Medulla oblongata (tissue), 1 donor: Measurements from ENCODE around the gene MYO1G.
A peak's percentile ranks its signal among the peaks of the same experiment; 100 is the strongest.
"Not testable (repeated sequence)": the region's sequence is repeated elsewhere in the genome, so short reads cannot be mapped to it uniquely, and the experiment has no call there.

Experiments used
- DNase-seq: peaks from one replicate; pipeline ENCODE4 v3.0.0-alpha.2; 2015; ENCODE audit errors: extremely low spot score

Gene MYO1G

DNA sequence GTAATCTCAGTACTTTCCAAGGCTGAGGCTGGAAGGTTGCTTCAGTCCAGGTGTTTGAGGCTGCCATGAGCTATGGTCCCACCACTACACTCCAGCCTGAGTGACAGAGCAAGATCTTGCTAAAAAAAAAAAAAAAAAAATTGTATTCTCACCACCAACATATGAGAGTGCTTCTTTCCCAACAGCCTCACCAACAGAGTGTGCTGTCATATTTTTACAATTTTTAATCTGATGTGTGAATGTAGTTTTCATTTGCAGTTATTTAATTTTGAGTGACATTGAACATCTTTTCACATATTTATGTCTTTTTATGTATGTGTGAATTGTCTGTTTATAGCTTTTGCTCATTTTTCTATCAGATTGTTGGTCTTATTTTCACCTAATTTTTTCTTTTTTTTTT lies 35.2 kb downstream of the MYO1G start:
- DNase-seq: no peak

DNA sequence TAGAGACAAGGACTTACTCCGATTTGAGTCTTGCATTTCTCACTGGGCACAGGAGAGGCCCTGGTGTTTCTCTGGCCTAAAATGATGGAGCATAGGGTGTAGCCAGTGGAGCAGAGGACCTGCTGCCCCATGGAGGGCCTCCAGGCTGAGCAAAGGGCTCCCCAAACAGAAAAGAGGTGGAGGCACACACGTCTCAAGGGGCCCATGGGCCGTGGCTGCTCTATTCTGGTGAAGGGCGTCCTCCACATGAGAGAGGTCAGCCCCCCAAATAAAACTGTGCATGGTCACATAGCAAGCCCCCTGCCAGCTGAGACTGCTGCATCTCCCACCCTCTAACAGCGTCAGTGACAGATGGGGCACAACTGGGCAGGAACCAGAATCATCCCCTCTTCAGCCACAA lies 41.4 kb downstream of the MYO1G start:
- DNase-seq: no peak

DNA sequence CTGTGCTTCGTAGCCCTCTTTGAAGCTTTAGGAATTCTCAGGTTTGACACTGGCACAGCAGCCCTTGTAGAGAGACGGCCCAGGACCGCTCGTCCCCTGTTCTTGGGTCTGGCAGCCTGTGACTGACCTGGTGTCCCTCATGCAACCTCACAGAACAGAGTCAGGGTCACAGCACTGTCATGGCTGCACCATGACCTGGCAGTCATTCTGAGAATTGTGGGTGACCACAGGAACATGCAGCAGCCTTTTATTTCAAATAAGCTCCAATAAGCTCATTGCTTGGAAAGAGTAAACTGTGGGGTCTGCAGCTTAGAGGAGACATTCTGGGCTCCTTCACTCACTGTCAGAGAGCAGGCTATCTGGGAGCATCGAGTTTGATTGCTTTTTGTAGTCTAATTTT lies 42.5 kb downstream of the MYO1G start:
- no peak for DNase-seq

DNA sequence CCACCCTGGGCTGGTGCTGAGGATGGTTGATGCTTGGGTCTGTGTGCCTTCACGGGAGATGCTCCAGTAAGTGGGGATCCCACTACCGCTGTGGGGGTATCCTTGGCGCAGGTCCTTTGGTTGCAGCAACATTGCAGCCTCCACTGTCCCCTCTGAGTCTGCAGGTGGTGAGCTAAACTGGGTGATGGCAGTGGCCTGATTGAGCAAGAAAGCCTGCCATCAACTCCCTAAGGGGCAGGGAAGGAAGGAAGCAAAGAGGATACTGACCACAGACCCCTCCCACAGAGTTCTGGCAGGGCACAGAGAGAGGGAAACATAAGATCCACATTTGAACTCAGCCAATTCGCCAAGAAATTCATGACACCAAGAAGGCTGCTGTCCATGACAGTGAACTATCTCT lies 43.2 kb downstream of the MYO1G start:
- DNase-seq: no peak

GRCh38 chr7:44935016-44935415 lies 43.8 kb downstream of the MYO1G start:
- DNase-seq: no peak

- DNase-seq: not testable (repeated sequence)
Measured at GRCh38 chr7:44934510-44934909, 44.3 kb downstream of the MYO1G start.

DNA sequence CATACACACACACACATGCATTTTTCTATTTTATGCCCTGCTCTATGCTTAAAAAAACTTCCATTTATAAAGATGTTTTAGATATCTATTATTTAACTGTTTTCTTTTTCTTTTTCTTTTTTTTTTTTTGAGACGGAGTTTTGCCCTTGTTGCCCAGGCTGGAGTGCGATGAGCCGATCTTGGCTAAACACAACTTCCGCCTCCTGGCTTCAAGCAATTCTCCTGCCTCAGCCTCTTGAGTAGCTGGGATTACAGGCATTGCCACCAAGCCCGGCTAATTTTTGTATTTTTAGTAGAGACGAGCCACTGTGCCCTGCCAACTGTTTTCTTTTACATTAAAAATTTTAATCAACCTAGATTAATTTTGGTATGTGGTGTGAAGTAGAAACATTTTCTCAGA lies 47.9 kb downstream of the MYO1G start:
- no peak for DNase-seq

GRCh38 chr7:44922351-44922694 lies 56.5 kb downstream of the MYO1G start:
- DNase-seq: no peak

- peak; percentile 91 for DNase-seq
Measured at GRCh38 chr7:44921607-44922350, 57.0 kb downstream of the MYO1G start.

DNA sequence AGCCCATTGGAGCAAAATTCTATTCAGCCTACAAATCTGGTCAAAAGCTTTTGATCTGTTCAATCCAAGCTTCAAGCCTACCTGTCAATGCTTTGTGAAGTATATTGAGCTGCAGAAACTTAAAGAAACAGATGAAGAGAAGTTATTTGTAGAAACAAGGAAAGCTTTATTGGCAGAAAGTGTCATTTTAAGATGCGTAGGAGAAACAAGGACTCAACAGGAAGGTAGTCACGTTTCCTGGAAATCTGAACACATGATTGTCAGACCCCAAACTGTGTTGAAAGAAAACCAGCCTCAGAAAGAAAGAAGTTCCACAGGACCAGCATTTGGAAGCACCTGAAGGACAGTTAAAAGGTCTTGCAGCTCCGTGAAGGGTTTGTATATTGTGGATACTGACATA lies 58.7 kb downstream of the MYO1G start:
- no peak for DNase-seq

GRCh38 chr7:44918029-44918428 lies 60.8 kb downstream of the MYO1G start:
- no peak for DNase-seq

GRCh38 chr7:44917465-44917864 lies 61.4 kb downstream of the MYO1G start:
- DNase-seq: no peak

DNA sequence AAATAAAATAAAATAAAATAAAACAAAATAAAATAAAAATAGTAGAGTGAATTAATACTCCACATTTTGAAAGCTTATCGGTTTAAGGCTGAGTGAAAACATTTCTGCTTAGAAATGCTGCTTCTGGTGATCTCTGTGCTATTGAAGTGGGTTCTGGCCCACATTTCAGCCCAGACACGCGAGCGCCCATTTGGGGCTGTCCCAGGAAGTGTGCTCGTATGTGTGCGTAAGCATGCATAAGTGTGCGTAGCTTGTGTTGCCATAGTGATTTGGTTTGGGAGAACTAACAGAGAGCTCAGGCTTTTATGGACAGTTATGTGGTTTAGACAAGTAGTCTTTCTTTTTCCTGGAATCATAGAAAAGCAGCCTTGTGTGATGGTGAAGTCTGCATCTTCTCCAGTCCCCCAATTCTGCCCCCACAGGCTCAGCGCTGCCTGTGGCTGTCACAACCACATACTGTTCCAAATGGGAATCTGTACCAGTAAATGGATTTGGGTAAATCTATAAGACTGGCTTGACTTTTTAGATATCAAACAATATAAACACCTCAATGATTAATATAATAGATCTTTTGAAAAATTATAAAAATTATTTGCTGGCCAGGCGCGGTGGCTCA lies 63.7 kb downstream of the MYO1G start:
- DNase-seq: peak; percentile 26

DNA sequence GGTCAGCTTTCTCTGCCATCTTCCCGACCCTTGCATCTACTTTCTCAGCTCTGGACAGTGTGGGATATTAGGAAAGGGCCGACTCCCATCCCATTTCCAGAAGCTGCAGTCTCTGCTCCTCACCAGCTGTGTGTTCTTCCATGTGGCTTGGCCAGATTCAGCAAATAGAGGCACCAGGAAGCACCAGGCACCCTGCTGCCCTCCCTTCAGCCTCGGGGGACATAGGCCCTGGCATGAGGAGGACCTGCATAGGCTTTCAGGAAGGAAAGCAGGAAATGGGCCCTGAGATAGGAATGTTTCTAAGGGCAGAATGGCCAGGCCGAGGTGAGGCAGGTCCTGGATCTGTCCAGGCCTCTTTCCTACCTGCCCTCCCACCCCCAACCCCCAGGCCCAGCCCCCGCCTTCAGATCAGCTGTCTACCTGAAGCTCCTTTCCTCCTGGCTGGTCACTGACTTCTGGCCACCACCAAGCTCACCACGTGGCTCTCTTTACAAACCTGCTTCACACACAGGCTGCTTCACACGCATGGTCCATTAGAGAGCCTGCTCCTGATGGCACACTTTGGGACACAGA lies 66.0 kb downstream of the MYO1G start:
- DNase-seq: no peak
